A673 (cell line): ENCODE measurements around the gene EBP.

Source experiments
- EZH2 ChIP-seq: fragments of 200-600 bp; sonication (generic); IDR thresholded peaks from 2 replicates; pipeline ENCODE4 v1.6.1; 2017; ENCODE audit warnings: borderline replicate concordance, low read depth, mild to moderate bottlenecking, mixed read lengths, antibody characterized with exemption, low read length; ENCODE audit not compliant: poor library complexity, severe bottlenecking
- TF ChIP-seq, protein P1 (sequence below): fragments of 300-800, 200-600 bp; sonication (generic); conservative IDR thresholded peaks from 2 replicates; pipeline ENCODE4 v1.5.1; 2017; ENCODE audit warnings: low read depth, mild to moderate bottlenecking, antibody characterized with exemption, low read length, moderate library complexity, mixed read lengths

DNA sequence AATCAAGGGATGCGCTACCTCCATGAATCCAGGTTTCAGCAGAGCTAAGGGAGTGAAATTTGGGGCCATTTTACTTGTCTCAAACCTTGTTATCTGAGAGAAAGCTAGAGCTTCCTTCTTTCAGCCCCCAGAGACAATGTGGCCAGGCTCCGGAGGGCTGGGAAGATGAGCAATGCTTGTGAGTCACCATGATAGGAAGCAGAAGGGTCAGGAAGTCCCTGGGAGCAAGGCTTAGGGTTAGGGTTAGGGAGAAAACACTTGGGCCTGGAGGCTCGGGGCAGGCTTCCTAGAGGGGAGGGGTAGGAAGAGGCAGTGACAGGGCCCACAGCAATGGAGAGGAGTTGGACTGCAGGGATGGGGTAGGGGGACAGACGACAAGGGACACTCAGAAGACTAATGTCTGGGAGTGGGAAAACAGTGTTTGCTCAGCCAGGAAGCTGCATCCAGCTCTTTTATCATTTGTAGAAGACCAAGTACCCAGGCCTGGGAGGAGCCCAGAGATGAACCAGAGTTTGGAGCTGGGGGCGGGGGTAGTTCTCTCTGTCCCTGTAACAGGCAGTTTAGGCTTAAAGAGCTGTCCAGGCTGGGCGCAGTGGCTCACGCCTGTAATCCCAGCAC, 29.2 kb upstream of the EBP start:
- TF ChIP-seq, protein P1, sequence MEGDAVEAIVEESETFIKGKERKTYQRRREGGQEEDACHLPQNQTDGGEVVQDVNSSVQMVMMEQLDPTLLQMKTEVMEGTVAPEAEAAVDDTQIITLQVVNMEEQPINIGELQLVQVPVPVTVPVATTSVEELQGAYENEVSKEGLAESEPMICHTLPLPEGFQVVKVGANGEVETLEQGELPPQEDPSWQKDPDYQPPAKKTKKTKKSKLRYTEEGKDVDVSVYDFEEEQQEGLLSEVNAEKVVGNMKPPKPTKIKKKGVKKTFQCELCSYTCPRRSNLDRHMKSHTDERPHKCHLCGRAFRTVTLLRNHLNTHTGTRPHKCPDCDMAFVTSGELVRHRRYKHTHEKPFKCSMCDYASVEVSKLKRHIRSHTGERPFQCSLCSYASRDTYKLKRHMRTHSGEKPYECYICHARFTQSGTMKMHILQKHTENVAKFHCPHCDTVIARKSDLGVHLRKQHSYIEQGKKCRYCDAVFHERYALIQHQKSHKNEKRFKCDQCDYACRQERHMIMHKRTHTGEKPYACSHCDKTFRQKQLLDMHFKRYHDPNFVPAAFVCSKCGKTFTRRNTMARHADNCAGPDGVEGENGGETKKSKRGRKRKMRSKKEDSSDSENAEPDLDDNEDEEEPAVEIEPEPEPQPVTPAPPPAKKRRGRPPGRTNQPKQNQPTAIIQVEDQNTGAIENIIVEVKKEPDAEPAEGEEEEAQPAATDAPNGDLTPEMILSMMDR: no peak
- TF ChIP-seq EZH2: no peak
